Esophagus muscularis mucosa (tissue), 4 donors: ENCODE data around the gene IL23R. TPM values are rescaled to one million over a fixed set of nuclear protein-coding genes. Genes with fewer than 3 reads are reported as not detected.

Source experiments
- DNase-seq: peaks from one replicate; pipeline ENCODE4 v3.0.0-alpha.2; 2017; ENCODE audit errors: extremely low spot score
- H3K27ac ChIP-seq, 4 donors: fragments of 200-600 bp; sonication (generic); replicated peaks in 1 of 4; 1 replicate in 3 of 4; 2 replicates in 1 of 4; pipeline ENCODE4 v1.5.1; 2016 to 2019; ENCODE audit warnings: mild to moderate bottlenecking in 1 of 4
- H3K27me3 ChIP-seq, 4 donors: fragments of 200-600 bp; sonication (generic); one replicate each; pipeline versions ENCODE4 v1.5.1 to v1.6.0; 2016 to 2019
- H3K36me3 ChIP-seq, 4 donors: fragments of 200-600 bp; sonication (generic); one replicate each; pipeline ENCODE4 v1.5.1; 2016 to 2019
- H3K4me1 ChIP-seq, 4 donors: fragments of 200-600 bp; sonication (generic); one replicate each; pipeline ENCODE4 v1.5.1; 2016 to 2019
- H3K4me3 ChIP-seq, 4 donors: fragments of 200-600 bp; sonication (generic); 1 replicate in 2 of 4; 2 replicates in 2 of 4; pipeline ENCODE4 v1.5.1; 2016 to 2019; ENCODE audit warnings: mild to moderate bottlenecking in 4 of 4, moderate library complexity in 1 of 4
- H3K9me3 ChIP-seq, 4 donors: fragments of 200-600 bp; sonication (generic); 1 replicate in 3 of 4; 2 replicates in 1 of 4; pipeline ENCODE4 v1.5.1; 2016 to 2019
- EP300 ChIP-seq: sonication (generic); formaldehyde crosslinking; IDR thresholded peaks from one replicate; pipeline ENCODE4 v1.6.1; 2017; ENCODE audit warnings: antibody characterized with exemption
- POLR2A ChIP-seq: fragments of 450-650 bp; IDR thresholded peaks from one replicate; pipeline ENCODE4 v1.6.1; 2017; ENCODE audit warnings: antibody characterized with exemption, moderate library complexity, mild to moderate bottlenecking, low read depth
- POLR2AphosphoS5 ChIP-seq, 2 donors: sonication (generic); formaldehyde crosslinking; IDR thresholded peaks; one replicate each; pipeline ENCODE4 v1.6.1; 2017; ENCODE audit warnings: antibody characterized with exemption in 2 of 2
- WGBS: methylation state at CpG from one replicate; pipeline ENCODE4 v1.1.5; 2018; 5-methylcytosine and 5-hydroxymethylcytosine counted together
- intact Hi-C: fragments of 100-400 bp; cut with DNase I; formaldehyde crosslinking; loops from one replicate; pipeline ENCODE4 v1.15.1; 2023
- total RNA-seq, 4 donors: library from RNA; depleted of rRNA; stranded (reverse); fragments of >200 nt; gene quantifications; one replicate each; pipeline versions ENCODE4 v1.1.0 to v1.2.1, GENCODE V29; 2016
- TF ChIP-seq, protein P1 (sequence below), 3 experiments: fragments of 200-600 bp in 2 of 3; fragments of 450-650 bp in 1 of 3; sonication (generic) in 2 of 3; IDR thresholded peaks; one replicate each; pipeline ENCODE4 v1.5.1; 2017 to 2019; ENCODE audit warnings: antibody characterized with exemption in 3 of 3, mild to moderate bottlenecking in 2 of 3, moderate library complexity in 1 of 3

Gene IL23R
- total RNA-seq, 4 donors from 2014 or later: not detected

- intact Hi-C loops: no loop called here
- H3K27ac ChIP-seq: no peak overlapping the region
- H3K27me3 ChIP-seq: no peaks in the 10 kb centered on the region
- H3K4me1 ChIP-seq: no peaks in the 10 kb centered on the region
- no peak overlapping the region for H3K4me3 ChIP-seq
- no peaks in the 10 kb centered on the region for H3K9me3 ChIP-seq
- WGBS: 46% methylated on average over 3 of the region's 3 CpGs
- H3K36me3 ChIP-seq: no peaks in the 10 kb centered on the region
- TF ChIP-seq POLR2A: no peak
- TF ChIP-seq, protein P1, sequence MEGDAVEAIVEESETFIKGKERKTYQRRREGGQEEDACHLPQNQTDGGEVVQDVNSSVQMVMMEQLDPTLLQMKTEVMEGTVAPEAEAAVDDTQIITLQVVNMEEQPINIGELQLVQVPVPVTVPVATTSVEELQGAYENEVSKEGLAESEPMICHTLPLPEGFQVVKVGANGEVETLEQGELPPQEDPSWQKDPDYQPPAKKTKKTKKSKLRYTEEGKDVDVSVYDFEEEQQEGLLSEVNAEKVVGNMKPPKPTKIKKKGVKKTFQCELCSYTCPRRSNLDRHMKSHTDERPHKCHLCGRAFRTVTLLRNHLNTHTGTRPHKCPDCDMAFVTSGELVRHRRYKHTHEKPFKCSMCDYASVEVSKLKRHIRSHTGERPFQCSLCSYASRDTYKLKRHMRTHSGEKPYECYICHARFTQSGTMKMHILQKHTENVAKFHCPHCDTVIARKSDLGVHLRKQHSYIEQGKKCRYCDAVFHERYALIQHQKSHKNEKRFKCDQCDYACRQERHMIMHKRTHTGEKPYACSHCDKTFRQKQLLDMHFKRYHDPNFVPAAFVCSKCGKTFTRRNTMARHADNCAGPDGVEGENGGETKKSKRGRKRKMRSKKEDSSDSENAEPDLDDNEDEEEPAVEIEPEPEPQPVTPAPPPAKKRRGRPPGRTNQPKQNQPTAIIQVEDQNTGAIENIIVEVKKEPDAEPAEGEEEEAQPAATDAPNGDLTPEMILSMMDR (IDR thresholded peaks at IDR 0.05): no peak
- TF ChIP-seq EP300: no peak
- no peak for DNase-seq
These were observed 27.4 kb downstream of the IL23R start for GRCh38 chr1:67193704-67194103.

- intact Hi-C loops: no loop called here
- no peak for DNase-seq
- H3K36me3 ChIP-seq: no peaks in the 10 kb centered on the region
- TF ChIP-seq POLR2AphosphoS5 (IDR thresholded peaks at IDR 0.05) (no peak), POLR2A (no peak), EP300 (no peak)
- TF ChIP-seq, protein P1 (IDR thresholded peaks at IDR 0.05): no peak
- no peaks in the 10 kb centered on the region for H3K4me1 ChIP-seq
- H3K27ac ChIP-seq: no peak overlapping the region
- WGBS: 88% methylated on average over 2 of the region's 2 CpGs
- no peak overlapping the region for H3K4me3 ChIP-seq
- H3K9me3 ChIP-seq: no peaks in the 10 kb centered on the region
- H3K27me3 ChIP-seq: no peaks in the 10 kb centered on the region
These were observed 28.1 kb downstream of the IL23R start for GRCh38 chr1:67194209-67194863.

- Histone ChIP-seq H3K36me3 (no peaks in the 10 kb centered on the region), H3K27me3 (no peaks in the 10 kb centered on the region), H3K4me3 (no peak overlapping the region), H3K27ac (no peak overlapping the region), H3K4me1 (no peaks in the 10 kb centered on the region), H3K9me3 (no peaks in the 10 kb centered on the region)
- WGBS: 98% methylated on average over 3 of the region's 3 CpGs
- TF ChIP-seq POLR2AphosphoS5 (IDR thresholded peaks at IDR 0.05) (no peak), POLR2A (no peak), EP300 (no peak)
- TF ChIP-seq, protein P1 (IDR thresholded peaks at IDR 0.05): no peak
- intact Hi-C loops: no loop called here
- no peak for DNase-seq
These were observed 34.5 kb downstream of the IL23R start for GRCh38 chr1:67200755-67201154.

GRCh38 chr1:67201891-67202290, 35.6 kb downstream of the IL23R start:
- no peak for DNase-seq
- Histone ChIP-seq H3K36me3 (no peaks in the 10 kb centered on the region), H3K4me3 (no peak overlapping the region), H3K27ac (no peak overlapping the region), H3K9me3 (no peaks in the 10 kb centered on the region), H3K27me3 (no peaks in the 10 kb centered on the region), H3K4me1 (no peaks in the 10 kb centered on the region)
- WGBS: 93% methylated on average over 1 of the region's 1 CpG
- TF ChIP-seq EP300: no peak
- TF ChIP-seq, protein P1 (IDR thresholded peaks at IDR 0.05): no peak
- TF ChIP-seq POLR2AphosphoS5 (IDR thresholded peaks at IDR 0.05): no peak
- TF ChIP-seq POLR2A: no peak
- intact Hi-C loops: no loop called here
